Neural crest cell (in vitro differentiated cells): ENCODE data around the gene BCKDHB. TPM values are rescaled to one million over a fixed set of nuclear protein-coding genes. Genes with fewer than 3 reads are reported as not detected.

ENCODE experiments used
- DNase-seq: peaks from one replicate; pipeline ENCODE4 v3.0.0; 2021; ENCODE audit warnings: low read depth, mixed read lengths, low spot score
- H3K27ac Mint-ChIP-seq: one replicate; pipeline ENCODE4 v1.8.0; 2021; ENCODE audit warnings: mild to moderate bottlenecking, mixed read lengths; ENCODE audit not compliant: unreplicated experiment
- H3K27me3 Mint-ChIP-seq: 2 replicates; pipeline ENCODE4 v1.8.0; 2021; ENCODE audit warnings: low read depth, mild to moderate bottlenecking, mixed read lengths
- H3K36me3 Mint-ChIP-seq: 2 replicates; pipeline ENCODE4 v1.8.0; 2021; ENCODE audit warnings: low read depth, mild to moderate bottlenecking, mixed read lengths
- H3K4me1 Mint-ChIP-seq: 2 replicates; pipeline ENCODE4 v1.8.0; 2021; ENCODE audit warnings: mixed read lengths
- H3K4me3 Mint-ChIP-seq: one replicate; pipeline ENCODE4 v1.8.0; 2021; ENCODE audit warnings: mild to moderate bottlenecking, mixed read lengths
- H3K9me3 Mint-ChIP-seq: 2 replicates; pipeline ENCODE4 v1.8.0; 2021; ENCODE audit warnings: mixed read lengths
- CTCF ChIP-seq: fragments of 200-600 bp; sonication (generic); conservative IDR thresholded peaks from 2 replicates; pipeline ENCODE4 v1.5.0; 2021; ENCODE audit warnings: antibody characterized with exemption, mild to moderate bottlenecking
- total RNA-seq: library from RNA; stranded (reverse); gene quantifications from 2 replicates; pipeline ENCODE4 v1.2.1, GENCODE V29; 2021

BCKDHB gene
- total RNA-seq, 1 donor from 2014 or later, result 27.0 TPM

- no peak overlapping the region for H3K27ac Mint-ChIP-seq
- DNase-seq, result no peak
- H3K36me3 Mint-ChIP-seq, result peaks cover 2% of the 10 kb centered on the region
- H3K4me1 Mint-ChIP-seq, result peaks cover 10% of the 10 kb centered on the region
- no peak for TF ChIP-seq CTCF
- no peaks in the 10 kb centered on the region for H3K27me3 Mint-ChIP-seq
- no peaks in the 10 kb centered on the region for H3K9me3 Mint-ChIP-seq
- no peak overlapping the region for H3K4me3 Mint-ChIP-seq
Measured at GRCh38 chr6:80319196-80319595, 212.7 kb downstream of the BCKDHB start.

- Mint-ChIP-seq H3K27me3 (no peaks in the 10 kb centered on the region), H3K27ac (no peak overlapping the region), H3K4me1 (peaks cover 15% of the 10 kb centered on the region), H3K9me3 (no peaks in the 10 kb centered on the region), H3K4me3 (no peak overlapping the region), H3K36me3 (no peaks in the 10 kb centered on the region)
- no peak for TF ChIP-seq CTCF
- no peak for DNase-seq
Measured at GRCh38 chr6:80321011-80321410, 214.5 kb downstream of the BCKDHB start.

- H3K36me3 Mint-ChIP-seq, result no peaks in the 10 kb centered on the region
- no peak overlapping the region for H3K27ac Mint-ChIP-seq
- no peak for TF ChIP-seq CTCF
- no peaks in the 10 kb centered on the region for H3K27me3 Mint-ChIP-seq
- no peaks in the 10 kb centered on the region for H3K9me3 Mint-ChIP-seq
- no peak overlapping the region for H3K4me3 Mint-ChIP-seq
- peaks cover 48% of the 10 kb centered on the region for H3K4me1 Mint-ChIP-seq
- no peak for DNase-seq
Measured at GRCh38 chr6:80325742-80326141, 219.3 kb downstream of the BCKDHB start.

- H3K27ac Mint-ChIP-seq, result no peak overlapping the region
- peak overlapping the region; percentile 41 for H3K4me3 Mint-ChIP-seq
- no peaks in the 10 kb centered on the region for H3K9me3 Mint-ChIP-seq
- H3K36me3 Mint-ChIP-seq, result no peaks in the 10 kb centered on the region
- DNase-seq, result no peak
- H3K27me3 Mint-ChIP-seq, result no peaks in the 10 kb centered on the region
- peaks cover 76% of the 10 kb centered on the region for H3K4me1 Mint-ChIP-seq
- TF ChIP-seq CTCF, result no peak
Measured at GRCh38 chr6:80328652-80329051, 222.2 kb downstream of the BCKDHB start.

- DNase-seq, result no peak
- peak overlapping the region; percentile 23 for H3K27ac Mint-ChIP-seq
- no peaks in the 10 kb centered on the region for H3K9me3 Mint-ChIP-seq
- H3K36me3 Mint-ChIP-seq, result no peaks in the 10 kb centered on the region
- no peaks in the 10 kb centered on the region for H3K27me3 Mint-ChIP-seq
- TF ChIP-seq CTCF, result no peak
- no peak overlapping the region for H3K4me3 Mint-ChIP-seq
- H3K4me1 Mint-ChIP-seq, result peaks cover 84% of the 10 kb centered on the region
Measured at GRCh38 chr6:80329496-80329895, 223.0 kb downstream of the BCKDHB start.

GRCh38 chr6:80330961-80331360 is 224.5 kb downstream of the BCKDHB start:
- TF ChIP-seq CTCF, result no peak
- DNase-seq, result no peak
- H3K4me1 Mint-ChIP-seq, result peaks cover 92% of the 10 kb centered on the region
- no peaks in the 10 kb centered on the region for H3K36me3 Mint-ChIP-seq
- H3K4me3 Mint-ChIP-seq, result peak overlapping the region; percentile 26
- no peaks in the 10 kb centered on the region for H3K9me3 Mint-ChIP-seq
- H3K27ac Mint-ChIP-seq, result peak overlapping the region; percentile 44
- H3K27me3 Mint-ChIP-seq, result no peaks in the 10 kb centered on the region
